Measurements from ENCODE around the gene CEP120.
"Not testable (repeated sequence)": the region's sequence is repeated elsewhere in the genome, so short reads cannot be mapped to it uniquely, and the experiment has no call there.

CEP120 gene

DNA sequence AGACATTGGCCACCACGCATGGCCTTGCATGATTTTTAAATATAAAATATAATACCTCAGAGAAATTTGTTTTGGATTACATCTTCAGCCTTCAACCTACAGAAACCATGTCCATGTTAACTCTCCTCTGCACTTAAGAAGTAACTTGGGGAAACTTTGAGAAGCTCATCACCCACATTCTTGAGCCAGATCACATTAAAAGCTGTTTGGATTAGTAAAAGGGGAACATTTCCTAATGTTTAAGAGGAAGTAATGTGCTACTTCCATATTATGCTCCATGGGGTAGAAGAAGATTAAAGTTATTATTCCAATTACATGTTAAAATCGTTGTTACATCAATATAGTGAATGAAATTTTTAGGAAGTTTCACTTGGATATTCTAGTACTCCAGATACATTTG lies 10.4 kb upstream of the CEP120 start:
- no peak for DNase-seq (ENCODE audit: low read depth)
- in situ Hi-C loops (cut with HindIII; ENCODE audit: low sequenced_read_pairs) = no loop called here
- H3K4me3 ChIP-seq (ENCODE audit: low read depth, low read length) = no peak overlapping the region
- TF ChIP-seq, protein P1, sequence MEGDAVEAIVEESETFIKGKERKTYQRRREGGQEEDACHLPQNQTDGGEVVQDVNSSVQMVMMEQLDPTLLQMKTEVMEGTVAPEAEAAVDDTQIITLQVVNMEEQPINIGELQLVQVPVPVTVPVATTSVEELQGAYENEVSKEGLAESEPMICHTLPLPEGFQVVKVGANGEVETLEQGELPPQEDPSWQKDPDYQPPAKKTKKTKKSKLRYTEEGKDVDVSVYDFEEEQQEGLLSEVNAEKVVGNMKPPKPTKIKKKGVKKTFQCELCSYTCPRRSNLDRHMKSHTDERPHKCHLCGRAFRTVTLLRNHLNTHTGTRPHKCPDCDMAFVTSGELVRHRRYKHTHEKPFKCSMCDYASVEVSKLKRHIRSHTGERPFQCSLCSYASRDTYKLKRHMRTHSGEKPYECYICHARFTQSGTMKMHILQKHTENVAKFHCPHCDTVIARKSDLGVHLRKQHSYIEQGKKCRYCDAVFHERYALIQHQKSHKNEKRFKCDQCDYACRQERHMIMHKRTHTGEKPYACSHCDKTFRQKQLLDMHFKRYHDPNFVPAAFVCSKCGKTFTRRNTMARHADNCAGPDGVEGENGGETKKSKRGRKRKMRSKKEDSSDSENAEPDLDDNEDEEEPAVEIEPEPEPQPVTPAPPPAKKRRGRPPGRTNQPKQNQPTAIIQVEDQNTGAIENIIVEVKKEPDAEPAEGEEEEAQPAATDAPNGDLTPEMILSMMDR (IDR thresholded peaks at IDR 0.05; ENCODE audit: low read depth, low read length, missing control alignments) = no peak

DNA sequence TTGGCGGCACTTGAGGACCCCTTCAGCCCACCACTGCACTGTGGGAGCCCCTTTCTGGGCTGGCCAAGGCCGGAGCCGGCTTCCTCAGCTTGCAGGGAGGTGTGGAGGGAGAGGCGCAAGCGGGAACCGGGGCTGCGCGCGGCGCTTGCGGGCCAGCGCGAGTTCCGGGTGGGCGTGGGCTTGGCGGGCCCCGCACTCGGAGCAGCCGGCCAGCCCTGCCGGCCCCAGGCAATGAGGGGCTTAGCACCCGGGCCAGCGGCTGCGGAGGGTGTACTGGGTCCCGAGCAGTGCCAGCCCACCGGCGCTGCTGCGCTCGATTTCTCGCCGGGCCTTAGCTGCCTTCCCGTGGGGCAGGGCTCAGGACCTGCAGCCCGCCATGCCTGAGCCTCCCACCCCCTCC lies 7.2 kb upstream of the CEP120 start:
- H3K4me3 ChIP-seq (ENCODE audit: low read depth, low read length); in situ Hi-C loops (cut with HindIII; ENCODE audit: low sequenced_read_pairs): not testable (repeated sequence)

DNA sequence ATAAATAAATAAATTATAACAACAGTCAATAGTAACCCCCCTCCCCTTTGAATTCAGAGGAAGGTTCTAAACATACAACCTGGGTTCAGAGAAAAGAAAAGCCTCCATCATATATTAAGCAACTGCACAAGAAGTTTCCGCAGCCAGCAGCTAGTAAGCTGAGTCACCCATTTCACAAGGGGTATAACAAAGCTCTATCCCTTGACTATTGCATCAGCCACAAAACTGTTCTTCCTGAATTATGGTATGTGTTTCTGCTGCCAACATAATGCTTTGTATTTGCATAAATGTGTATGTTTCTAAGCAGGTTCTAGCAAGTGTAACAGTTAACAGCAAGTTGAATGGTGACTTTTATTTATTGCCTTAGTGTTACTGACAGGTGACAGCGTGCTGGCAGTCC lies 6.8 kb upstream of the CEP120 start:
- no peak overlapping the region for H3K4me3 ChIP-seq (ENCODE audit: low read depth, low read length)
- TF ChIP-seq, protein P1 (IDR thresholded peaks at IDR 0.05; ENCODE audit: low read depth, low read length, missing control alignments) = no peak
- DNase-seq (ENCODE audit: low read depth) = peak; percentile 52
- in situ Hi-C loops (cut with HindIII; ENCODE audit: low sequenced_read_pairs) = no loop called here

More for the DNA sequence above, 7.2 kb upstream of the CEP120 start:
- not testable (repeated sequence) for DNase-seq (ENCODE audit: low read depth)

DNA sequence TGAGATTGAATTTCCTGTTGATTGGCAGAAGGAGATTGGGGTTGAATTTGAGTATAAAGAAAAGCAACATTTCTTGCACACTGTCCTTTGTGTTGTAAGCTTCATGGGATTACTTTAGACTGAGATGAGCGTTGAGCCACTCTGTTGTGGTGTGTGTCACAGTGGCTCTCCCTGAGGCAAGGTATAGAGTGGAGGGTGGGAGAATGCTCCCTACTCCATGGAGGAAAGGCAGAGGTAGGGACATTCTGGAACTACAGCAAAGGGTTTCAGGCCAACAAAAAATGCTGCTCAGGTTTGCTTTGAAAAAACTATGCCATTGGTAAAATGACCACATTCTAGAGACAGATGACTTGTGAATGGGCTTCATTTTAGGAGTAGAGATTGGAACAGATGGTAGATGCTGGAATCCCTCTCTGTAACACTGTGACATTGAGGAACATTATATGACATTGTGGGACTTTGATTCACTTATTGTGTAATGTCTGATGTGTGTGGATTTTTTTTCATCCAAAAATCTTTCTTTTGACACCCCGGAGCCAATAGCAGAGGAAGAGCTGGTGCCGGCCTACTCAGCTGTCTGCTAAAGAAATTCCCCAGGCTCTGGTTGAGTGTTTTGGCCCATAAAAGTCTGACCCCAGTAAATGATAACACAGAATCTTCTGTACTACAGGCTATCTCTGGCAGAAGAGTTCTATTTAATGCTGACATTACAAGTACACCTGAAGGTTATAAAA lies 6.2 kb upstream of the CEP120 start:
- in situ Hi-C loops (cut with HindIII; ENCODE audit: low sequenced_read_pairs) = no loop called here
- no peak for DNase-seq (ENCODE audit: low read depth)
- TF ChIP-seq, protein P1 (IDR thresholded peaks at IDR 0.05; ENCODE audit: low read depth, low read length, missing control alignments) = no peak
- H3K4me3 ChIP-seq (ENCODE audit: low read depth, low read length) = no peak overlapping the region

DNA sequence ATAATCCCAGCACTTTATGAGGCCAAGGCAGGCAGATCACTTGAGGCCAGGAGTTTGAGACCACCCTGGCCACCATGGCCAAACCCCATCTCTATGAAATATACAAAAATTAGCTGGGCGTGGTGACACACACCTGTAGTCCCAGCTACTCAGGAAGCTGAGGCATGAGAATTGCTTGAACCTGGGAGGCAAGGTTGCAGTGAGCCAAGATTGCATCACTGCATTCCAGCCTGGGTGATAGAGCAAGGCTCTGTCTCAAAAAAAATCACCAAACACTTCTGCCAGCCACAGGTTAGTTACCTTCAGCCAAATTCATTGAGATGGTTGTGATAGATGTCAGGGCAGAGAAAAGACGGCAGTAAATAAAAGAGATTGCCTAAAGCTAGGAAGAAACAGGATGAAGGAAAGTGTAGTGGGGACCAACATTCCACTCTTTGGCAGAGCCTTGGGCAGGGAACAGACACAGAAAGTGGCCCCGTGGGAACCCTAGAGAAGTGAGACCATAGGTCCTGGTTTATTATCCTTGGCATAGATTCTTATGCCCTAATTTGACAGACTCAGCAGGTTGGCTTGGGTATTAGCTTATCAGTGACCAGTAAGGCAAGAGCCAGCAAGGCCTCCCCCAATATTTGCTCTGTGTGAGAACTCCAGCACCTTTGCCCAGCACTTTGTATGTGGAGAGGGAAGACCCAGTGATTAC lies 5.5 kb upstream of the CEP120 start:
- H3K4me3 ChIP-seq (ENCODE audit: low read depth, low read length) = no peak overlapping the region
- in situ Hi-C loops (cut with HindIII; ENCODE audit: low sequenced_read_pairs) = no loop called here
- DNase-seq (ENCODE audit: low read depth) = no peak
- TF ChIP-seq, protein P1 (IDR thresholded peaks at IDR 0.05; ENCODE audit: low read depth, low read length, missing control alignments) = no peak

DNA sequence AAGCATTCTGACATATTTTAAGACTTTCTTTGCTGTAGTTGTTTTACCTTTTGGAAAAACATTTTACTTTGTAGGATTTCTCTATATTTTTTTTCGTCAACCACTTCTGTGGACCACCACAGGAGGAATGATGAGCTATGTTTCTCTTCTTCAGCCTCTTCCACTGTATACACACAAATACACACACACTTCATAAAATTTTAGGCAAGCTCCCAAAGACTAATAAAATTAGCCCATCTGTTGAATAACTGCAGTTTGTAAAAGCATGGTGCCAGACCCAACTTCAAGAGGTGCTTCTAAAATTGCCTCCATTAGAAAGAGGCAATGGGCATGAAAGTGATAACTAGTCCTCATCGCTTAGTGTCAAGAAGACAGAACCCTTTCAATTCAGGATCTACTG lies 4.1 kb upstream of the CEP120 start:
- H3K4me3 ChIP-seq (ENCODE audit: low read depth, low read length) = no peak overlapping the region
- TF ChIP-seq, protein P1 (IDR thresholded peaks at IDR 0.05; ENCODE audit: low read depth, low read length, missing control alignments) = no peak
- DNase-seq (ENCODE audit: low read depth) = no peak
- in situ Hi-C loops (cut with HindIII; ENCODE audit: low sequenced_read_pairs) = no loop called here

- H3K4me3 ChIP-seq (ENCODE audit: low read depth, low read length) = no peak overlapping the region
- no peak for DNase-seq (ENCODE audit: low read depth)
- TF ChIP-seq, protein P1 (IDR thresholded peaks at IDR 0.05; ENCODE audit: low read depth, low read length, missing control alignments) = no peak
- in situ Hi-C loops (cut with HindIII; ENCODE audit: low sequenced_read_pairs) = no loop called here
Observed at GRCh38 chr5:123425431-123425830, 2.2 kb upstream of the CEP120 start.

Measured in astrocyte of the cerebellum (primary cell).